GM12801 (cell line): Measurements from ENCODE around the gene ACTR1B.

Experiments used
- CTCF ChIP-seq: IDR thresholded peaks from one replicate; pipeline ENCODE4 v1.5.1; 2011; ENCODE audit warnings: control low read depth; ENCODE audit not compliant: insufficient read length; ENCODE audit errors: extremely low read depth

The ACTR1B gene

GRCh38 chr2:97706112-97706511 lies 42.3 kb upstream of the ACTR1B start:
- TF ChIP-seq CTCF, result no peak

GRCh38 chr2:97704989-97705388 lies 41.1 kb upstream of the ACTR1B start:
- no peak for TF ChIP-seq CTCF

GRCh38 chr2:97703741-97704140 lies 39.9 kb upstream of the ACTR1B start:
- no peak for TF ChIP-seq CTCF

- TF ChIP-seq CTCF, result no peak
Measured at GRCh38 chr2:97702731-97703470, 39.1 kb upstream of the ACTR1B start.

GRCh38 chr2:97701851-97702465 lies 38.1 kb upstream of the ACTR1B start:
- no peak for TF ChIP-seq CTCF

- no peak for TF ChIP-seq CTCF
Measured at GRCh38 chr2:97701186-97701585, 37.3 kb upstream of the ACTR1B start.

GRCh38 chr2:97699765-97700444 lies 36.1 kb upstream of the ACTR1B start:
- TF ChIP-seq CTCF, result no peak
